Measurements from ENCODE around the gene NEO1. TPM values are rescaled to one million over a fixed set of nuclear protein-coding genes. Genes with fewer than 3 reads are reported as not detected.

NEO1 gene
- polyA plus RNA-seq, 1 donor (not counting 4 experiments of a cell fraction or from before 2014, with no cell fraction given): 4.4 TPM

- FAIRE-seq (no peak), DNase-seq (ENCODE audit: low read depth, low spot score) (no peak)
- no peaks in the 10 kb centered on the region for H4K20me1 ChIP-seq (ENCODE audit: control insufficient read depth, extremely low read depth, insufficient read depth, low read length)
- H3K36me3 ChIP-seq (ENCODE audit: control insufficient read depth in 2 of 2, extremely low read depth in 1 of 2, insufficient read depth in 2 of 2, low read length in 2 of 2): no peaks in the 10 kb centered on the region
- no peak overlapping the region for H3K27ac ChIP-seq (ENCODE audit: control insufficient read depth, insufficient read depth, low read length)
- H3K4me2 ChIP-seq (ENCODE audit: control insufficient read depth, extremely low read depth, insufficient read depth, low read depth, low read length): no peak overlapping the region
- peaks cover 5% of the 10 kb centered on the region for H3K4me1 ChIP-seq (ENCODE audit: control insufficient read depth, extremely low read depth, insufficient read depth, low read length)
- TF ChIP-seq EZH2 (IDR thresholded peaks at IDR 0.05; ENCODE audit: low read length): no peak
- TF ChIP-seq, protein P1, sequence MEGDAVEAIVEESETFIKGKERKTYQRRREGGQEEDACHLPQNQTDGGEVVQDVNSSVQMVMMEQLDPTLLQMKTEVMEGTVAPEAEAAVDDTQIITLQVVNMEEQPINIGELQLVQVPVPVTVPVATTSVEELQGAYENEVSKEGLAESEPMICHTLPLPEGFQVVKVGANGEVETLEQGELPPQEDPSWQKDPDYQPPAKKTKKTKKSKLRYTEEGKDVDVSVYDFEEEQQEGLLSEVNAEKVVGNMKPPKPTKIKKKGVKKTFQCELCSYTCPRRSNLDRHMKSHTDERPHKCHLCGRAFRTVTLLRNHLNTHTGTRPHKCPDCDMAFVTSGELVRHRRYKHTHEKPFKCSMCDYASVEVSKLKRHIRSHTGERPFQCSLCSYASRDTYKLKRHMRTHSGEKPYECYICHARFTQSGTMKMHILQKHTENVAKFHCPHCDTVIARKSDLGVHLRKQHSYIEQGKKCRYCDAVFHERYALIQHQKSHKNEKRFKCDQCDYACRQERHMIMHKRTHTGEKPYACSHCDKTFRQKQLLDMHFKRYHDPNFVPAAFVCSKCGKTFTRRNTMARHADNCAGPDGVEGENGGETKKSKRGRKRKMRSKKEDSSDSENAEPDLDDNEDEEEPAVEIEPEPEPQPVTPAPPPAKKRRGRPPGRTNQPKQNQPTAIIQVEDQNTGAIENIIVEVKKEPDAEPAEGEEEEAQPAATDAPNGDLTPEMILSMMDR (optimal IDR thresholded peaks at IDR 0.05 in 1 of 3, IDR thresholded peaks at IDR 0.05 in 1 of 3, conservative IDR thresholded peaks at IDR 0.05 in 1 of 3; ENCODE audit: extremely low read depth in 1 of 3, insufficient read depth in 2 of 3, low read length in 3 of 3): no peak
- H3K9me1 ChIP-seq (ENCODE audit: control insufficient read depth, extremely low read depth, insufficient read depth, low read length): no peaks in the 10 kb centered on the region
- H3K79me2 ChIP-seq (ENCODE audit: control insufficient read depth, insufficient read depth, low read length): no peaks in the 10 kb centered on the region
- H3K9ac ChIP-seq (ENCODE audit: control insufficient read depth, extremely low read depth, insufficient read depth, low read length): no peak overlapping the region
- dilution Hi-C loops (cut with MboI; ENCODE audit: extremely low pct_ligation_motif_present, low sequenced_read_pairs): no loop called here
- H2AFZ ChIP-seq (ENCODE audit: control insufficient read depth, low read length): no peak overlapping the region
- H3K4me3 ChIP-seq (ENCODE audit: control insufficient read depth in 2 of 3, extremely low read depth in 1 of 3, insufficient read depth in 2 of 3, low read depth in 1 of 3, low read length in 3 of 3): no peak overlapping the region
- H3K9me3 ChIP-seq (ENCODE audit: control insufficient read depth, low read depth, low read length): no peaks in the 10 kb centered on the region
- no peaks in the 10 kb centered on the region for H3K27me3 ChIP-seq (ENCODE audit: control insufficient read depth, extremely low read depth, insufficient read depth, low read length)
Observed at GRCh38 chr15:73082812-73083211, 30.5 kb downstream of the NEO1 start.

DNA sequence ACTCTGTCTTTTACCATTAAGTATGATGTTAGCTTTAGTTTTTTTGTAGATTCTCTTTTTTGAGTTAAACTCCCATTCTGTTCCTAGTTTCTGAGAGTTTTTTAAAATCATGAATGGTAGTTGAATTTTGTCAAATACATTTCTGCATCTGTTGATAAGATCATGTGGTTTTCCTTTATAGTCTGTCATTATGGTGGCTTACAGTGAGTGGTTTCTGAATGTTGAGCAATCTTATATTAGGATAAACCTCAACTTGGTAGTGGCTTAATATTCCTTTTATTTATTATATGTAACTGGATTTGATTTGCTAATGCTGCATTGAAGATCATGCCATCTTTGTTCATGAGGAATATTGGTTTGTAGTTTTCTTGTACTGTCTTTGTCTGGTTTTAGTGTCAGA, 34.8 kb downstream of the NEO1 start:
- Histone ChIP-seq H3K79me2 (ENCODE audit: control insufficient read depth, insufficient read depth, low read length) (no peaks in the 10 kb centered on the region), H2AFZ (ENCODE audit: control insufficient read depth, low read length) (no peak overlapping the region)

More for the DNA sequence above, 34.8 kb downstream of the NEO1 start:
- no peaks in the 10 kb centered on the region for H3K36me3 ChIP-seq (ENCODE audit: control insufficient read depth in 2 of 2, extremely low read depth in 1 of 2, insufficient read depth in 2 of 2, low read length in 2 of 2)
- no peaks in the 10 kb centered on the region for H3K9me3 ChIP-seq (ENCODE audit: control insufficient read depth, low read depth, low read length)
- no peaks in the 10 kb centered on the region for H4K20me1 ChIP-seq (ENCODE audit: control insufficient read depth, extremely low read depth, insufficient read depth, low read length)
- dilution Hi-C loops (cut with MboI; ENCODE audit: extremely low pct_ligation_motif_present, low sequenced_read_pairs): no loop called here
- FAIRE-seq (no peak), DNase-seq (ENCODE audit: low read depth, low spot score) (no peak)
- TF ChIP-seq EZH2 (IDR thresholded peaks at IDR 0.05; ENCODE audit: low read length): no peak
- TF ChIP-seq, protein P1 (optimal IDR thresholded peaks at IDR 0.05 in 1 of 3, IDR thresholded peaks at IDR 0.05 in 1 of 3, conservative IDR thresholded peaks at IDR 0.05 in 1 of 3; ENCODE audit: extremely low read depth in 1 of 3, insufficient read depth in 2 of 3, low read length in 3 of 3): no peak
- H3K4me2 ChIP-seq (ENCODE audit: control insufficient read depth, extremely low read depth, insufficient read depth, low read depth, low read length): no peak overlapping the region
- no peaks in the 10 kb centered on the region for H3K4me1 ChIP-seq (ENCODE audit: control insufficient read depth, extremely low read depth, insufficient read depth, low read length)
- H3K9me1 ChIP-seq (ENCODE audit: control insufficient read depth, extremely low read depth, insufficient read depth, low read length): no peaks in the 10 kb centered on the region
- no peak overlapping the region for H3K9ac ChIP-seq (ENCODE audit: control insufficient read depth, extremely low read depth, insufficient read depth, low read length)
- no peaks in the 10 kb centered on the region for H3K27me3 ChIP-seq (ENCODE audit: control insufficient read depth, extremely low read depth, insufficient read depth, low read length)
- H3K27ac ChIP-seq (ENCODE audit: control insufficient read depth, insufficient read depth, low read length): no peak overlapping the region
- H3K4me3 ChIP-seq (ENCODE audit: control insufficient read depth in 2 of 3, extremely low read depth in 1 of 3, insufficient read depth in 2 of 3, low read depth in 1 of 3, low read length in 3 of 3): no peak overlapping the region

Data from keratinocyte (primary cell).